KOPT-K1 (cell line): Measurements from ENCODE around the gene SNX32.
"Not testable (repeated sequence)": the region's sequence is repeated elsewhere in the genome, so short reads cannot be mapped to it uniquely, and the experiment has no call there.

Experiments used
- H3K27ac ChIP-seq: fragments of 200-600 bp; sonication (generic); 2 replicates; pipeline ENCODE4 v1.5.1; 2016; ENCODE audit warnings: antibody characterized with exemption, mild to moderate bottlenecking, low read depth, low read length; ENCODE audit not compliant: poor library complexity, severe bottlenecking
- H3K36me3 ChIP-seq: fragments of 200-600 bp; sonication (generic); 2 replicates; pipeline ENCODE4 v1.5.1; 2017; ENCODE audit warnings: antibody characterized with exemption, mild to moderate bottlenecking, low read length, moderate library complexity; ENCODE audit not compliant: insufficient read depth
- H3K9me3 ChIP-seq: fragments of 200-600 bp; sonication (generic); 2 replicates; pipeline ENCODE4 v1.5.1; 2017; ENCODE audit warnings: antibody characterized with exemption, low read length, mild to moderate bottlenecking; ENCODE audit not compliant: insufficient read depth, poor library complexity, severe bottlenecking

SNX32 gene

DNA sequence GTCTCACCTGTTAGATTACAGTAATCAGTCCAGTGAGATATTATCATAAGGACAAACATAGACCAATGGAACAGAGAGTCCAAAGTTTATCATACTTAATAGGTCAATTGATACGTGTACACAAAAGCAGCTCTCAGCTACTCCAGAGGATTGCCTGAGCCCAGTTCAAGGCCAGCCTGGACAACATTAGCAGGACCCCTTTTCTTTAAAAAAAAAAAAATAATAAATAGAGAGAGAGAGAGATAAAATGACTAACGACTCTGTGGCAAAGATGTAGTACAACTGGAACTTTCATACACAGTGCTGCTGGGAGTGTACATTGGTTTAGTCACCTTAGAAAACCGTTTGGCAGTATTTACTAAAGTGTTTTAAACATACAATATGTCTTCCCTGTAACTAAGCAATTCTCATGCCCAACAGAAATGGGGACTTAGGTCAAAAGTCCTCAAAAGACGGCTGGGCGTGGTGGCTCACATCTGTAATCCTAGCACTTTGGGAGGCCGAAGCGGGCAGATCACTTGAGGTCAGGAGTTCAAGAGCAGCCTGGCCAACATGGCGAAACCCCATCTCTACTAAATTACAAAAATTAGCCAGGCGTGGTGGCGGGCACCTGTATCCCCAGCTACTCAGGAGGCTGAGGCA lies 10.6 kb downstream of the SNX32 start:
- H3K27ac ChIP-seq, result no peak overlapping the region
- H3K9me3 ChIP-seq, result no peaks in the 10 kb centered on the region
- H3K36me3 ChIP-seq, result no peaks in the 10 kb centered on the region

DNA sequence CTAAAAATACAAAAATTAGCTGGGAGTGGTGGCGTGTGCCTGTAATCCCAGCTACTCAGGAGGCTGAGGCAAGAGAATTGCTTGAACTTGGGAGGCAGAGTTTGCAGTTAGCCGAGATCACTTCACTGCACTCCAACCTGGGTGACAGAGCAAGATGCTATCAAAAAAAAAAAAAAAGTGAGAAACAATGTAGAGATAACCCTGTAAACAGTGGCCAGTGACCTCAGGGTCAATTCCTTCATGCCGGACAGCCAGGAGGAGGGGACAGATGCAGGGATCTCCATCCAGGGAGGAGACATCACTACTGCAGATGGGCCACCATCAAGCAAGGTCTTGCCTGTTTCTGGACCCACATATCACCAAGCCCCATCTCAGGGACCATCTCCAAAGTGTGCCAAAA lies 14.0 kb downstream of the SNX32 start:
- Histone ChIP-seq H3K9me3 (peaks cover 4% of the 10 kb centered on the region), H3K27ac (no peak overlapping the region), H3K36me3 (peaks cover 22% of the 10 kb centered on the region)

DNA sequence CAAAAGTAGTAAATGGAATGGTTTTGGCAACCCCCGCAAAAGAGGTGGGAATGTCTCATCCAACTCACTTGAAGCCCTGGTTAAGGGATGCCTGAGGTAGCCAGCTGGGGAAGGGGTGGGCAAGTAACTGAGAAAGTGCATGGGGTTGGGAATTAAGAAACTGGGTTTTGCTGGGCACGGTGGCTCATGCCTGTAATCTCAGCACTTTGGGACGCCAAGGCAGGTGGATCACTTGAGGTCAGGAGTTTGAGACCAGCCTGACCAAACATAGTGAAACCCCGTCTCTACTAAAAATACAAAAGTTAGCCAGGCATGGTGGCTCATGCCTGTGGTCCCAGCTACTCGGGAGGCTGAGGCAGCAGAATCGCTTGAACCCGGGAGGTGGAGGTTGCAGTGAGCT lies 14.9 kb downstream of the SNX32 start:
- H3K36me3 ChIP-seq, result peaks cover 32% of the 10 kb centered on the region
- not testable (repeated sequence) for H3K9me3 ChIP-seq, H3K27ac ChIP-seq

DNA sequence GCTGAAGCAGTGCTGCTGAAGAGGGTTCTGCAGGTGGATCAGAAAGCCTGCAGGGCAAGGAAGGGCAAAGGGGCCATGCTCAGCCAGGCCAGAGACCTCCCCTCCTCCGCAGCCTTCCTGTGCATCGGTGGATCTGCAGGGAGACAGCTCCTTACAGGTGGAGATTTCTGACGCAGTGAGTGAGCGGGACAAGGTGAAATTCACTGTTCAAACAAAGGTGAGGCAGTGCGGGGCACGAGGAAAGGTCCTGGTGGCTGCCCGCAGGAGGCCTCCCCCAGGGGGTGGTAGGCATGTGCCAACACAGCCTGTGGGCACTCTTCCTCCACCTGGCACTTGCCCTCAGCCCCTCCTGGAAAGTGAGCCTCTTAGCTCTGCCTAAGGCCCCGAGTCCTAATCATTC lies 15.6 kb downstream of the SNX32 start:
- Histone ChIP-seq H3K27ac (no peak overlapping the region), H3K36me3 (peaks cover 38% of the 10 kb centered on the region), H3K9me3 (peaks cover 4% of the 10 kb centered on the region)

DNA sequence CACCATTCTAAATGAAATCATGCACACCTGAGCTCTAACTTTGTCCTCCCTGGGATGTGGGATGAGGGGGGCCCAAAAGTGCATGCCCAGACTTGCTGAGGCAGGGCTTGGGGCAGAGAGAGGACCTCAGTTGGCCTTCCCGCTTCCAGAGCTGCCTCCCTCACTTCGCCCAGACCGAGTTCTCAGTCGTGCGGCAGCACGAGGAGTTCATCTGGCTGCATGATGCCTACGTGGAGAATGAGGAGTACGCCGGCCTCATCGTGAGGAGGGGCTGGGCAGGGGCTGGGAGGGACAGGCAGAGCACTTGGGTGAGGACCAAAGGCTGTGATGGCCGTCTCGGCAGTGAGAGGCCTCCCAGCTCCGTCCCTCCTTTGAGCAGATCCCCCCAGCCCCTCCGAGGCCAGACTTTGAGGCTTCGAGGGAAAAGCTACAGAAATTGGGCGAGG lies 16.0 kb downstream of the SNX32 start:
- H3K9me3 ChIP-seq, result peaks cover 4% of the 10 kb centered on the region
- peaks cover 43% of the 10 kb centered on the region for H3K36me3 ChIP-seq
- no peak overlapping the region for H3K27ac ChIP-seq

DNA sequence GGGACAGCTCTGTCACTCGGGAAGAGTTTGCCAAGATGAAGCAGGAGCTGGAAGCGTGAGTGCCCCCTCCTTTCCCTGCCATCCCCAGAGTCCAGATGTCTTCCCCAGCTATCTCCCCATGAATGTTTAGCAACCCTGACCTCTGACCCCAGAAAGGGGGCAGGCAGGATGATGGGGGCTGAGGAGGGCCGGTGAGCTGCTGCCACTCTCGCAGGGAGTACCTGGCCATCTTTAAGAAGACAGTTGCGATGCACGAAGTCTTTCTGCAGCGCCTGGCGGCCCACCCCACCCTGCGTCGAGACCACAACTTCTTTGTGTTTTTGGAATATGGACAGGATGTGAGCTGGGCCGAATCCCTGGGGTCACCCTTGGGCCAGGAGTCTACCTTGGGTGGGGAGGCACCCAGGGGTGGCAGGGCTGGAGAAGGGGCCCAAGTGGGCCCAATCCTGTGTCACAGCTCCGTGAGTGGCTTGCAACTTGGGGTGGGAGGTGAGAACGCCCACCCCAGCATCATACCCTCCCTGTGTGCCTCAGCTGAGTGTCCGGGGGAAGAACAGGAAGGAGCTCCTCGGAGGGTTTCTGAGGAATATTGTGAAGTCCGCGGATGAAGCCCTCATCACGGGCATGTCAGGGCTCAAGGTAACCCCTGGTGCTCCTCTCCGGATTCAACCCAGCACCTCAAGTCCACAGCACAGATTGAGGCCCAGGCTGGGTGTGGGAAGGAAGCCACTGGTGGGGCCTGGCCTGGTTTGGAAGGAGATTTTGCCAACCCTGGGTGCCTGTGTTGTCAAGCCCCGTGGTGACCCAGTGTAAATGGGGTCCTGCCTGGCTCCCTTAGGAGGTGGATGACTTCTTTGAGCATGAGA lies 16.7 kb downstream of the SNX32 start:
- Histone ChIP-seq H3K27ac (no peak overlapping the region), H3K36me3 (peaks cover 49% of the 10 kb centered on the region), H3K9me3 (peaks cover 4% of the 10 kb centered on the region)

DNA sequence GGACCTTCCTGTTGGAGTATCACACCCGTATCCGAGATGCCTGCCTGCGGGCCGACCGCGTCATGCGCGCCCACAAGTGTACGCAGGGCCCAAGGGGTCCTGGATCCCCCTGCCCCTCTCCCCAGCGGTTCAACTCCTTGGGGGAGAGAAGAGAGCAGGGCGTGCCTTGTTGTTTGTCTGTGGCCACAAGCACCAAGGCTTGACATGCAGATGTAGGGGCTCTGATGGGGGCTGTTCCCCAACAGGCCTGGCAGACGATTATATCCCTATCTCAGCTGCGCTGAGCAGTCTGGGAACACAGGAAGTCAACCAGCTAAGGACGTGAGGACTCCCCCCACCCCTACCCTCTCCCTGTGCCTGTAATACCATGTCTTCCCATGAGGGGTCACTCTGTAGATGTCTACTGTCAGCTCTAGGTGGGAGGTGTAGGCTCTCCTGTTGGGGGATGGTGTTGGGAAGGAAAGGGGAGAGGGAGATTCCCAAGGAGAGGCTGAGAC lies 17.4 kb downstream of the SNX32 start:
- Histone ChIP-seq H3K27ac (no peak overlapping the region), H3K36me3 (peaks cover 56% of the 10 kb centered on the region), H3K9me3 (peaks cover 4% of the 10 kb centered on the region)

DNA sequence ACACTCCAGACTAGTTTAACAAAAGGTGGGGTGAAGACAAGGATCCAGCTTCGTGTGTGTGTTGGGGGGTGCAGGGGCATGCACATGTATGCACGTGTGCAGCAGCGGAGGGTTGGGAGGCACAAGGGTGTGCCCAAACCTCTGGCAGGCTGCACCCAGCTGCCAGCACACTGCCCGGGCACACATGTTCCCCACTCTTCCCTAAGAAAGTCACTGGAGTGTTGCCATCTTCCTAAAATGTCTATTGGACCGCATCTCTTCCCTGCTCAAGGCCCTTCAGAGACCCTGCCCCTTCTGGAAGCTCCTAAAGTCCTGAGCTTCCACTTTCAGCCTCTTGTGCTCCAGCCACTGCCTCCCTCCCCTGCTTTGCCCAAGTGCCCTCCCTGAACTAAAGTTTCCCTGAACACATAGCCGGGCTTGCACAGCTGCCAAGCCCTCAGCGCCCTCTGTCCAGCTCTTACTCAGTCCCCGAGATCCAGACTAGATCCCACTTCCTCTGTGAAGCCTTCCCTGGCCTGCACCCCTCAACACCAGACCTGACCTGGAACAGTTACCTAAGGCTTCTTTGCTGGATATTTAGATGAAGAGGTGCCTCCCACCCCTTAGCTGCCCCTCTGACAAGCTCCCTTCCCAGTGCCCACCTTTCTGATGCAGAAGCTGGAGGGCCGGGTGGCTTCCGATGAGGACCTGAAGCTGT lies 18.2 kb downstream of the SNX32 start:
- Histone ChIP-seq H3K9me3 (peaks cover 4% of the 10 kb centered on the region), H3K36me3 (peaks cover 62% of the 10 kb centered on the region), H3K27ac (no peak overlapping the region)

DNA sequence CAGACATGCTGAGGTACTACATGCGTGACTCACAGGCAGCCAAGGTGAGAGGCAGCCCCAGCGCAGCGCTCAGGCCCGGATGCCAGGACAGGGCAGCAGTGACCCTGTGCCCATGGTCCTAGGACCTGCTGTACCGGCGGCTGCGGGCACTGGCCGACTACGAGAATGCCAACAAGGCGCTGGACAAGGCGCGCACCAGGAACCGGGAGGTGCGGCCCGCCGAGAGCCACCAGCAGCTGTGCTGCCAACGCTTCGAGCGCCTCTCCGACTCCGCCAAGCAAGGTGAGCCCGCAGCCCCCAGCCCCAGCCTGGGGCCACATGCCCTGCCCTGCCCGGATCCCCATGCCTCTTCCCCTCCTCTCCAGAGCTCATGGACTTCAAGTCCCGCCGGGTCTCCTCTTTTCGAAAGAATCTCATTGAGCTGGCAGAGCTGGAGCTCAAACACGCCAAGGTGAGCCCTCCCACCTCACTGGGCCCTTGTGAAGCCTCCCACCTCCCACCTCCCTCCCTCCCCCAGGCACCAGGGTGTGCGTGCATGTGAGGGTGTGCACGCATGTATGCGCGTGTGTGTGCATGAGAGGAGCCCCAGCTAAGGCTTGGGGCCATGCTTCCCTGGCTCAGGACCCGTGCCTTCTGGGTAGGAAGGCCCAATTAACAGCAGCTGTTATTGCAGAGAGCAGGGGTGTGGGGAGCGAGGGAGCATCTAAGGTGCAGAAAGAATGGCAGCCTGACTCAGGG lies 18.9 kb downstream of the SNX32 start:
- no peak overlapping the region for H3K27ac ChIP-seq
- H3K9me3 ChIP-seq, result peaks cover 4% of the 10 kb centered on the region
- peaks cover 62% of the 10 kb centered on the region for H3K36me3 ChIP-seq

DNA sequence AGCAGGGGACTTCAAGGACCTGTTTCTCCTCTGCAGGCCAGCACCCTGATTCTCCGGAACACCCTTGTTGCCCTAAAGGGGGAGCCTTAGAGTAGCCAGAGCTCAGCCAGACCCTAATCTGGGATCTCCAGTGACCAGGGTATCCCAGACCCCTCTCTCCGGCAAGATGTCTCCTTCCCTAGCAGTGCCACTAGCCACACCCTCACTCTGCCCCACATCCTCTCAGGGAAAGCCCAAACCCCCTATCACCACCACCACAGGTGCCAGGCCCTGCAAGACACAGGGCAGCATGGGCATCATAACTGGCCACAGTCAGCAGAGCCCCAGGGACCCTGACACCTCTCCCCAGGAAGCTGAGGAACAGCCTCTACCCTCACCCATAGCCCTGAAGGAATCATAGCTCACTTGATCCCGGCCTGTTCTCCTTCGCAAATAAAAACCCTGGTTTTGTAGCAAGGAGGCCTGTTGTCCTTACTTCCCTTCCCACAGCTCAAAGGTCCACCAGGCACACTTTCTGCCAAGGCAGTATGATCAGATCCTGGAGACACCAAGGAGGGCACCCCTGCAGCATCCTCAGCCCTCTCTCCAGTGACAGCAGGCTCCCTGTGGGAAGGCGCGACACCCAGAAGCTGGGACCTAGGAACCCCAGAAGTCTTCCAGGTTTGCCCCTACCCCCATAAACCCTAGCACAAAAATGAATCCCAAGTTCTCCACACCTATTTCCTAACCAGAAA lies 19.6 kb downstream of the SNX32 start:
- H3K9me3 ChIP-seq, result peaks cover 4% of the 10 kb centered on the region
- H3K27ac ChIP-seq, result no peak overlapping the region
- H3K36me3 ChIP-seq, result peaks cover 62% of the 10 kb centered on the region

DNA sequence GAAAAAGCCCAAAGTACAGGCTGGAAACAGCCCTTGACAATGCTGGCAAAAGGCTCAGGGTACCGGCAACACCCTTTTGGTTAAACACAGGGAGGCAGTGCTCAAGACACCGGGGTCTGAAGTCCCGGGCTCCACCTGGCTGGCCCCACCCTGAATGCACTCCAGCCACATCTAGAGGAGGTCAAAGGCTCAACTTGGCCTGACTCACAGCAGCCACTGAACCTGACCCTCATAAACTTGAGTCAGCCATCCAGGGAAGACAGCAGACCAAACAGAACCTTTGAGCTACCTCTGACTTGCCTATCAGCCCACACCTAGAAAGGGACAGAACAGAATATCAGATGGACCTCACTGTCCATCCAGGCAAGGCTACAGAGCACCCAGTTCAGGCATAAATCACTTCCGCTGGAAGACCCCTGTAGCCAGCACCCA lies 20.4 kb downstream of the SNX32 start:
- Histone ChIP-seq H3K36me3 (peaks cover 62% of the 10 kb centered on the region), H3K9me3 (peaks cover 4% of the 10 kb centered on the region), H3K27ac (no peak overlapping the region)

DNA sequence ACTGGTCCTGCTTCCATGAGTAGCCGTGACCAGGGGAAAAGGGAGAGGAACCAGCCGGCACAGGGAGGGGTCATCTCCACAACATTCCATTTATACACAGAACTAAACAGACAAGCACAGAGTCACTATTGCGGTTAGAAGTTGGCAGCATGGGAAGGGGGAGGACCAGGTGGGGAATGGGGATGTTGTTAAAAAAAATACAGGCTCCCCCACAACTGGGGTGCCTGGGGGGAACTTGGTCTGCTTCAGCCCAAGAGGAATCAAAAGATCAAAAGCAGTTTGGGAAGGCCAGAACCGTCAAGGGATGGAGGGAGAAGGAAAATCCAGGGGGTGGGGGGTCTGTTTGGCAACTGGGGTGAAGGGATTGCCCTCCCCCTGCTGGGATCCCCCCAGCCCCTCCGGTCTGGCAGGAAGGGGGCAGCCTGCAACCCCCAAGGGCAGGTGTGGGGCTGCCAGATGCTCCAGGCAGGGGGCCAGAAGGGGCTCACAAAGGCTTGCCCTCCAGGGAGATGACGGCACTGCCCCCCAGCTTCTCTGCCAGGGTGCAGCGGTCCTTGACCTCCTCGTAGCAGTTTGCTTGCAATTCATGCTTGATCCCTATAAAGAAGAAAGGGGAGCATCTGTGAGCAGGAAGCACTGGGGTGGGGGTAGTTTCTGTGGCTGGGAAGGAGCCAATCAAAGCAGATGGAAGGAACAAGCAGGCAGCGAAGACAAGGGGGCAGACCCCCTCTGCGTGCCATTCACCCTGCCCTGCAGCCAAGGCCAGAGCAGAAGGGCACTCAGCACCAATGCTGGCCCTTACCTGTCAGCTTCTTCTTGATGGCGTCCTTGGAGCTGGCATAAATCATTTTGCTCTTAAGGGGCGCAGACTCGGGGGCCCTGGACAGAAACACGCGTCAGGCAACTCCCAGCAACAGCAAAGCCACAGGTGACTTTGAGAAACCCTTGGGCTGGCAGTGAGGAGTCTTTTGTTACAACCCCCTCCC lies 21.4 kb downstream of the SNX32 start:
- Histone ChIP-seq H3K9me3 (peaks cover 4% of the 10 kb centered on the region), H3K36me3 (peaks cover 62% of the 10 kb centered on the region), H3K27ac (no peak overlapping the region)

DNA sequence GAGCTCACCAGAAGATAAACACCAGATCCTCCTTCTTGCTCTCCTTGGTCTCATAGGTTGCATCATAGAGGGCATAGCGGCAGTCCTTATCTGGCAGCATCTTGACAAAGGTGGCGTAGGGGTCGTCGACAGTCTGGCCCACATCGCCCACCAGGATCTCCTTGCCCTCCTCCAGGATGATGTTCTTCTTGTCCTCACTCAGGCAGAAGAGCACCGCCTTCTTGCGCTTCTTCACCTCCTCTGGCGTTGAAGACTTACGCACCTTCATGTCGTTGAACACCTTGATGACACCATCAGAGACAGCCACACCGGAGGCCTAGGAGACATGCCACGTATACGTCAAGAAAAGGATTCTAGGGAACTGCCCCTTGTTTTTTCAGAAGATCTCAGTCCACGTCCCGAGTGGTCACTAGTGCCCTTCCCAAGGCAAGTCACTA lies 22.2 kb downstream of the SNX32 start:
- peaks cover 58% of the 10 kb centered on the region for H3K36me3 ChIP-seq
- H3K27ac ChIP-seq, result peak overlapping the region; percentile 91
- peaks cover 4% of the 10 kb centered on the region for H3K9me3 ChIP-seq
